Esophagus muscularis mucosa (tissue), 4 donors: ENCODE data around the gene SOCS3. TPM values are rescaled to one million over a fixed set of nuclear protein-coding genes. Genes with fewer than 3 reads are reported as not detected.
A peak's percentile ranks its signal among the peaks of the same experiment; 100 is the strongest.

Experiments used
- DNase-seq: peaks from one replicate; pipeline ENCODE4 v3.0.0-alpha.2; 2017; ENCODE audit errors: extremely low spot score
- H3K27ac ChIP-seq, 4 donors: fragments of 200-600 bp; sonication (generic); replicated peaks in 1 of 4; 1 replicate in 3 of 4; 2 replicates in 1 of 4; pipeline ENCODE4 v1.5.1; 2016 to 2019; ENCODE audit warnings: mild to moderate bottlenecking in 1 of 4
- H3K27me3 ChIP-seq, 4 donors: fragments of 200-600 bp; sonication (generic); one replicate each; pipeline versions ENCODE4 v1.5.1 to v1.6.0; 2016 to 2019
- H3K36me3 ChIP-seq, 4 donors: fragments of 200-600 bp; sonication (generic); one replicate each; pipeline ENCODE4 v1.5.1; 2016 to 2019
- H3K4me1 ChIP-seq, 4 donors: fragments of 200-600 bp; sonication (generic); one replicate each; pipeline ENCODE4 v1.5.1; 2016 to 2019
- H3K4me3 ChIP-seq, 4 donors: fragments of 200-600 bp; sonication (generic); 1 replicate in 2 of 4; 2 replicates in 2 of 4; pipeline ENCODE4 v1.5.1; 2016 to 2019; ENCODE audit warnings: mild to moderate bottlenecking in 4 of 4, moderate library complexity in 1 of 4
- H3K9me3 ChIP-seq, 4 donors: fragments of 200-600 bp; sonication (generic); 1 replicate in 3 of 4; 2 replicates in 1 of 4; pipeline ENCODE4 v1.5.1; 2016 to 2019
- CTCF ChIP-seq, 3 experiments: fragments of 200-600 bp in 2 of 3; fragments of 450-650 bp in 1 of 3; sonication (generic) in 2 of 3; IDR thresholded peaks; one replicate each; pipeline ENCODE4 v1.5.1; 2017 to 2019; ENCODE audit warnings: antibody characterized with exemption in 3 of 3, mild to moderate bottlenecking in 2 of 3, moderate library complexity in 1 of 3
- EP300 ChIP-seq: sonication (generic); formaldehyde crosslinking; IDR thresholded peaks from one replicate; pipeline ENCODE4 v1.6.1; 2017; ENCODE audit warnings: antibody characterized with exemption
- POLR2A ChIP-seq: fragments of 450-650 bp; IDR thresholded peaks from one replicate; pipeline ENCODE4 v1.6.1; 2017; ENCODE audit warnings: antibody characterized with exemption, moderate library complexity, mild to moderate bottlenecking, low read depth
- POLR2AphosphoS5 ChIP-seq, 2 donors: sonication (generic); formaldehyde crosslinking; IDR thresholded peaks; one replicate each; pipeline ENCODE4 v1.6.1; 2017; ENCODE audit warnings: antibody characterized with exemption in 2 of 2
- WGBS: methylation state at CpG from one replicate; pipeline ENCODE4 v1.1.5; 2018; 5-methylcytosine and 5-hydroxymethylcytosine counted together
- intact Hi-C: fragments of 100-400 bp; cut with DNase I; formaldehyde crosslinking; loops from one replicate; pipeline ENCODE4 v1.15.1; 2023
- total RNA-seq, 4 donors: library from RNA; depleted of rRNA; stranded (reverse); fragments of >200 nt; gene quantifications; one replicate each; pipeline versions ENCODE4 v1.1.0 to v1.2.1, GENCODE V29; 2016

Gene SOCS3
- total RNA-seq, 4 donors from 2014 or later: 12.5 to 1,139 (median 39.3) TPM

GRCh38 chr17:78329263-78330059 is 30.4 kb downstream of the SOCS3 start:
- TF ChIP-seq POLR2AphosphoS5 (IDR thresholded peaks at IDR 0.05) (no peak), EP300 (no peak), CTCF (IDR thresholded peaks at IDR 0.05) (no peak), POLR2A (no peak)
- no peak for DNase-seq
- Histone ChIP-seq H3K9me3 (no peaks in the 10 kb centered on the region), H3K4me1 (peaks cover 17 to 39% (median 34%) of the 10 kb centered on the region in 4 donors), H3K36me3 (no peaks in the 10 kb centered on the region), H3K27ac (peak overlapping the region; percentile 12 to 51 (median 28)), H3K4me3 (no peak overlapping the region), H3K27me3 (no peaks in the 10 kb centered on the region)
- WGBS: 55% methylated on average over 8 of the region's 16 CpGs
- intact Hi-C loops: no loop called here

DNA sequence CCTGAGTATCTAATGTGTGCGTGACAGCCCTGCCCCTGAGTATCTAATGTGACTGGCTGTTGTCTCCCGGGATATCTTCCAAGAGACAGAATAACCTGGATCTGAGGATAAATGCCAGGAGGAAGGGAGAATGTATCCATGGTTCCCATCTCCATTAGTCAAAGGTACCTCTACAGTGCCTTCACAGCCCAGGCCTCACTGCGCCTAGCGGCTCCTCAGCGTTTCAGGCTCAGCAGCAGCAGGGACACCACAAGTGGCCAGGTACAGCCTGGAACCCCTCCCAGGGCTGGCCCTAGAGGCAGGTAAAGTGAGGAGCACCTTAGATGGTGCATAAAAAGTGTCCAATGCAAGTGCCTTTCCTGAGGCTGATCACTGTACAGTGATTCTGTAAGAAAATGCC is 32.0 kb downstream of the SOCS3 start:
- Histone ChIP-seq H3K27ac (no peak overlapping the region), H3K4me3 (no peak overlapping the region), H3K36me3 (no peaks in the 10 kb centered on the region), H3K9me3 (no peaks in the 10 kb centered on the region), H3K4me1 (peaks cover 33 to 55% (median 50%) of the 10 kb centered on the region in 4 donors), H3K27me3 (no peaks in the 10 kb centered on the region)
- intact Hi-C loops: no loop called here
- 90% methylated on average over 5 of the region's 5 CpGs for WGBS
- TF ChIP-seq POLR2AphosphoS5 (IDR thresholded peaks at IDR 0.05) (no peak), CTCF (IDR thresholded peaks at IDR 0.05) (no peak), EP300 (no peak), POLR2A (no peak)
- no peak for DNase-seq

- Histone ChIP-seq H3K27me3 (no peaks in the 10 kb centered on the region), H3K9me3 (no peaks in the 10 kb centered on the region), H3K4me3 (peak overlapping the region in 3 of 4 donors; percentile 22 to 41 (median 23)), H3K27ac (peak overlapping the region; percentile 82 to 91 (median 86)), H3K4me1 (peaks cover 37 to 57% (median 49%) of the 10 kb centered on the region in 4 donors), H3K36me3 (no peaks in the 10 kb centered on the region)
- no peak for DNase-seq
- WGBS: 48% methylated on average over 8 of the region's 20 CpGs
- TF ChIP-seq CTCF (IDR thresholded peaks at IDR 0.05) (no peak), EP300 (peak; percentile 54), POLR2AphosphoS5 (IDR thresholded peaks at IDR 0.05) (peak; percentile 36 to 45), POLR2A (no peak)
- intact Hi-C loops: no loop called here
These were observed 34.7 kb downstream of the SOCS3 start for GRCh38 chr17:78325076-78325687.

- Histone ChIP-seq H3K27me3 (no peaks in the 10 kb centered on the region), H3K36me3 (no peaks in the 10 kb centered on the region), H3K9me3 (no peaks in the 10 kb centered on the region), H3K4me1 (peaks cover 37 to 51% (median 45%) of the 10 kb centered on the region in 4 donors), H3K4me3 (peak overlapping the region; percentile 22 to 41 (median 28)), H3K27ac (peak overlapping the region; percentile 82 to 91 (median 86))
- WGBS: 13% methylated on average over 14 of the region's 18 CpGs
- intact Hi-C loops: no loop called here
- DNase-seq: peak; percentile 97
- no peak for TF ChIP-seq EP300
- TF ChIP-seq POLR2AphosphoS5 (IDR thresholded peaks at IDR 0.05): peak; percentile 66 to 80
These were observed 35.3 kb downstream of the SOCS3 start for GRCh38 chr17:78324391-78325075.

GRCh38 chr17:78323826-78324390 is 36.0 kb downstream of the SOCS3 start:
- peak overlapping the region; percentile 22 to 41 (median 28) for H3K4me3 ChIP-seq
- TF ChIP-seq POLR2AphosphoS5 (IDR thresholded peaks at IDR 0.05) (no peak), EP300 (no peak), POLR2A (no peak), CTCF (IDR thresholded peaks at IDR 0.05) (no peak)
- intact Hi-C loops: no loop called here
- no peak for DNase-seq
- H3K4me1 ChIP-seq: peaks cover 37 to 47% (median 41%) of the 10 kb centered on the region in 4 donors
- WGBS: 45% methylated on average over 7 of the region's 7 CpGs
- no peaks in the 10 kb centered on the region for H3K27me3 ChIP-seq
- H3K27ac ChIP-seq: peak overlapping the region; percentile 82 to 91 (median 86)
- H3K36me3 ChIP-seq: no peaks in the 10 kb centered on the region
- no peaks in the 10 kb centered on the region for H3K9me3 ChIP-seq
